HG03139 (cell line): ENCODE results near the gene HINT3.
A peak's percentile ranks its signal among the peaks of the same experiment; 100 is the strongest.
"Not testable (repeated sequence)": the region's sequence is repeated elsewhere in the genome, so short reads cannot be mapped to it uniquely, and the experiment has no call there.

Experiments
- ATAC-seq: cut with Tn5 transposase; IDR thresholded peaks from one replicate; pipeline ENCODE4 v1.9.1; 2021; ENCODE audit not compliant: unreplicated experiment

The HINT3 gene

DNA sequence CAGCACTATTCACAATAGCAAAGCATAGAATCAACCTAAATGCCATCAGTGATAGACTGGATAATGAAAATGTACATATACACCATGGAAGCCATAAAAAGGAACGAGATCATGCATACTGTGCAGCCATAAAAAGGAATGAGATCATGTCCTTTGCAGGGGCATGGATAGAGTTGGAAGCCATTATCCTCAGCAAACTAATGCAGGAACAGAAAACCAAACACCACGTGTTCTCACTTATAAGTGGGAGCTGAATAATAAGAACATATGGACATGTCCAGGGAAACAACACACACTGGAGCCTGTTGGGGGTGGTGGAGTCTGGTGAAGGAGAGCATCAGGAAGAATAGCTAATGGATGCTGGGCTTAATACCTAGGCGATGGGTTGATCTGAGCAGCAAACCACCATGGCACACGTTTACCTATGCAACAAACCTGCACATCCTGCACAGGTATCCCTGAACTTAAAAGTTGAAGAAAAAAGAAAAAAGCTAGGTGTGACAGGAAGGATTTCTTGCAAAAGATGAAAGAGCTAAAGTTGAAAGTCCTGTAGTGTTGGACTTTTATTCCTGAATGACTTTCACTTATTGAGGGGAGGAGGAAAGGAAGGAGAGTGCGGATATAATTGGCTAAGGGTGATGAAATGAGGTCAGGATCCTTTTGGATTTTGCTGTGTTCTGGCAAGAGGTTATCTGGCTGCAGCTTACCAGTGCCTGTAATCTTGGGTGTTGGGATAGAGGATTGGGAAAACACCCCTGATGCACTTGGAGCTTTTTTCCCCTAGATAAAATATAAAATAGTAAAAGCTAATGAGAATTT, 38.3 kb downstream of the HINT3 start:
- ATAC-seq, result no peak

DNA sequence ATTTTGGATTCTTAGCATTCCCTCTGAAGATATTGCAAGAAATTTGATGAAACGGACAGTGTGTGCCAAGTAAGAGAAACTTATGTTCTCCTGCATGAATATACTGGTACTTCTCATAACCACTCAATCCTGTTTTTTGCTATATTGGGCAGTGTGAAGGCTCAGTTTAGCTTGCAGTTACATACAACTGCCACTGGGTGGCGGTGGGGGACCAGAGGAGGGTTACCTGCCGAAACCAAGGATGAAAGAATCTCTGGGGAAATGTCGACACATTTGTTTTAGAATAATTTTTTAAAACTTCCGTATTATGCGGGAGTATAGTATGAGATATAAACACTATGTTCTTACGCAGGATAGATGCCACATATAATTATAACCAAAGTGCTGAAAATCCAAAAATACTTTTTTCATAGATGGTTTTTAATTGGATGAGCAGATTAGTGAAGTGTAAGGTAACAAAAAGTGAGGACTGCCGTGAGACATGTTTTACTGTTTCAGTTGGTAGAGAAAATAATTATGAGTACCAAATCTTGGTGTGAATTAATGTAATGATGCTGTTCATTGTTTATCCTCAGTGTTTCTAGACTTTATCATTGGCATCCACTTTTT, 39.5 kb downstream of the HINT3 start:
- ATAC-seq, result peak; percentile 92

DNA sequence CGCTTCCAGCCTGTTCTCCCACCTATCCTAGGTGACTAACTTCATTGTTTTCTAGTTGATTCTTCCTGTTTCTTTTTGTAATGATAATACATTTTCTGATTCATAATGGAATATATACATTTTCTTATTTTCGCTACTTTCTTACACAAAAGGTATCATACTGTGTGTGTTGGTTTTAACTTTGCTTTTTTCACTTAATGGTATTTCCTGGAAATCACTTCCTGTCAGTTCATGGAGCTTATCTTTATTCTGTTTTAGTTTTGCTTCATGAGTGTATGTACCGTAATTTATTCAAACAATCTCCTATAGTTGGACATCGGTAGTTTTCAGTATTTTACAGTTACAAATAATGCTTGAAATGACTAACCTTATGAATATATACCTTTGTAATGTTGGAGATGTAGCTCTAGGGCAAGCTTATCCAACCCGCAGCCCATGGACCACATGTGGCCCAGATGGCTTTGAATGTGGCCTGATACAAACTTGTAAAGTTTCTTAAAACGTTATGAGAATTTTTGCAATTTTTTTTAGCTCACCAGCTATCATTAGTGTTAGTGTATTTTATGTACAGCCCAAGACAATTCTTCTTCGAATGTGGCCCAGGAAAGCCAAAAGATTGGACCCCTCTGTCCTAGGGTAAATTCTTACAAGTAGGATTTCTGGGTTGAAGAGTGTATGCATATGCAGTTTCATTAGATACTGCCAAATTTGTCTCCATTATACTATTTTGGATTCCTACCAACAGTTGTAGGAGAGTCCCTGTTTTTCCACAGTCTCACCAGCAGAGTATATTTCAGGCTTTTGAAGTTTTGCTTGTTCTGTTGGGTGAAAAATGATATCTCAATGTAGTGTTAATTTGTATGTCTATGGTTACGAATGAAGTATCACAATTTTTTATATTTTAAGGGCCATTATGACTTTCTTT, 46.4 kb downstream of the HINT3 start:
- ATAC-seq, result no peak

DNA sequence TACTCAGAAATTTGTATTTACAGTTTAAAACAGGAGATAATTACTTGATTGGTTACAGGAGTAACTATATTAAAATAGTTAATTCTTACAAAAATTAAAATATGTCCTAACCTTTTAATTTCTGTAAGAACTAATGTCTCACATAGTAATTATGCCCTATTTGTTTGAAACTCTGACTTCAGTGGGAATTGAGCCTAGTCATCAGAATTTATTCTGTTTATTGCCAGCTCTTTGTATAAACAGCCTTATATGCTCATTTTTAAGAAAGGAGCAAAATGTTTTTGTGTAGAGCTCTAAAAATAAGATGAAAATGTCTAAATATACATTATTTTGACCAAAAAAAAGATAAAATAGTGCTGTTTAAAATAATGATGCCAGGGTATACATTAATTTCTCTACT, 51.2 kb downstream of the HINT3 start:
- ATAC-seq, result no peak

DNA sequence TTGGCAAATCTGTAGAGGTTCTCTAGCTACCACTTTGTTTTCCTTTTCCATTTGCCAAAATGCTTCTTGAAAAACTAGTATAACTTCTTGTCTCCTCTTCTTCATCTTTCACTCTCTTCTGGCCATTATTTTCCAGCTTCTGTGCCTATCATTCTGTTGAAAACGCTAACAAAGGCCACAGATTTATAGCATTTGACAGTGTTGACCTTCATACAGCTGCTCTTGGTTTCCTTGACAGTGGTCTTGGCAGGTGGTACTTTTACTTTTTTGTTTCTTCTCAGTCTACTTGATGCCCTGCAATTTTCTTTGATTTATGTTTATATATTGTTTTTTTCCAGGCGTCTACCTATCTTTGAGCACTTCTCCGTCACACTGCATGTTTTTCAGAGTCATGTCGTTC, 53.5 kb downstream of the HINT3 start:
- no peak for ATAC-seq

DNA sequence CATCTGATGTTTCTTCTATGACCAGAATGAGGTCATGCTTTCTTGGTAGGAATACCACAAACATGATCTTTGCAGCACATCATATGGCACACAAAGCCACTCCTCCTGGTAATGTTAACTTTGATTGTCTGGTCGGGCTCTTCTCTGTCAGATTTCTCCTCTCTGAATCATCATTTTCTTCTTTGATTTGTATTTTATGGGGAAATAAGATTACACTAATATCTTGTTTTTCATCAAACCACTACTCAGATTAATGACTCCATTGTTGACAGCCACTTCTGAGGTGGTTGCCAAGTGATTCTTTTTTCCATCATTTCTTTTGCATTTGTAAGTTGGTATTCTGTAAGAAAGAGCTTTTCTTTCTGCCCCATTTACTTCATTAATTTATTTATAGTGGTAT, 59.3 kb downstream of the HINT3 start:
- ATAC-seq, result no peak

DNA sequence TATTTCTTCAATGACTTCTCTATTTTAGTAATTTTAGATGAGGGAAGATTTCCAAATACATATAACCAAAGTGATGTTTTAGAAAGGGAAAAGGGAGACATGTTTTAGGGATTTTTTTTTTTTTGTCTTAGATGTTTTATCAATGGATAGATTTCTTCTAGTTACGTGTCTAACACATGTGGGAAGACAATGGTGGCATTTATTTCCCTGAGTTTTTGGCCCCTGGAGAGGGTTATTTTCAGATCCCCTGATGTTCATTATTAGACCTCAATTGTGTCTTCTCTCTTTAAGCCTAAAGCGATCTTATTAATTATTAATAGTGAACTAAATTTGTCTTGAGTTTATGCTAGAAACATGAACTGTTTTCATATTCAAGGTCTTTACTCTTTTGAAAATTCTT, 60.0 kb downstream of the HINT3 start:
- ATAC-seq, result no peak

DNA sequence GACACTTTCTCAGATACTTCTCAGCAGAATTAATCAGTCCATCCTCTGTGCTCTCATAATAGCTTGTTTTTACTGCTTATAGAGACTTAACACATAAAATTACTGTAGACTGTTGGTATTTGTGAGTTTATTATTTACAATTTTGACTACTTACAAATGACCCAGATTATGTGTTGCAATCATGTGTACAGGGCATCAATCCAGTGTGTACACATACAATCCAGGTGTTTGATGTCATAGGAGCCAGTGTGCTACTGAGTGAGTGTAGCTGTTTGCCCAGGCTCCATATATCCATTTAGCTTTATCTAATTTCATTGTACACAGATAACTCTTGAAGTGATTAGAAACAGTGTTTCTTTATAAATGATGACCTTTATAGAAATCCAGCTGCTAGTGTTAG, 61.1 kb downstream of the HINT3 start:
- ATAC-seq, result no peak

DNA sequence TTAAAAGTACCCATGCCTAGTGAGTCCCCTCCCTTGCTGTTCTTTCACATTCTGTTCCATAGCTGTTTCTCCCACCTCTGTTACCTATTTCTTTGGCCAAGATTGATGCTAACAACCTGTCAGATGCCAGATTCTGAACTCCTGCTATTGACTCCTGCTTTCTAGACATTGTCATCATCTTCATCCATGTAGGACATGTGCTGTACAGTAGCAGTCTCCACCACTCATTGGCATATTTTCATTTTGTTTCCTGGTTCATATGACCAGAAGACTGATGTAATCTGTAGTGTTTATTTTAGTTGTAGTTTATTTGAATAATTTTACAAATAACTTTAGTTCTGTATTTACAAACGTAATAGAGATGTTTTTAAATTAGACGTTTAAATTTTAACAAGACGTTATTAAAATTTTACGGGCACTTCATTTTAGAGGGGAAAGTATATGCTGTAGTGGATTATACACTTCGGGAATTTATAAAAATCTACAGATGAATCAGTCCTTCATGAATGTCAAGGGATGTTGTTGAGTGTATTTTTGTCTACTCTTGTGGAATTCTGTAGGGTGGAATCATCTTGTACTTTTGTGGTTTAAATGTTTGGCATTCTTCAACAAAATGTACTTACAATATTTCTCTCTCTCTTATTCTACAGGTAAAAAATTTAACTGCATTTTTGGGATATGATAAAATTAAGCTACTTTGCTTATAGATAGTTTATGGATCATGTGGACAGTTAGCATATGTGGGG, 63.9 kb downstream of the HINT3 start:
- no peak for ATAC-seq

DNA sequence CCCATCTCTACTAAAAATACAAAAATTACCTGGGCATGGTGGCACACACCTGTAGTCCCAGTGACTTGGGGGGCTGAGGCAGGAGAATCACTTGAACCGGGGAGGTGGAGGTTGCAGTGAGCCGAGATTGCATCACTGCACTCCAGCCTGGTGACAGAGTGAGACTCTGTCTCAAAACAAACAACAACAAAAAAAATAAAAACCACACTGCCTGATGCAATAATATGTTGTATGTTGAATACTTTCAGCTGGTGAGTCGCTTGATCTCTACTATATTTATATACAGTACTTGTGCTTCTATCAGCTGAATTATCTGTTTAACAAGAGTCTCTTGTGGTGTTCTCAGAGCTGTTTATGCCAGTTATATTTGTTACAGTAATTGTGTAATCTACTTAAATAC, 66.9 kb downstream of the HINT3 start:
- ATAC-seq, result not testable (repeated sequence)

DNA sequence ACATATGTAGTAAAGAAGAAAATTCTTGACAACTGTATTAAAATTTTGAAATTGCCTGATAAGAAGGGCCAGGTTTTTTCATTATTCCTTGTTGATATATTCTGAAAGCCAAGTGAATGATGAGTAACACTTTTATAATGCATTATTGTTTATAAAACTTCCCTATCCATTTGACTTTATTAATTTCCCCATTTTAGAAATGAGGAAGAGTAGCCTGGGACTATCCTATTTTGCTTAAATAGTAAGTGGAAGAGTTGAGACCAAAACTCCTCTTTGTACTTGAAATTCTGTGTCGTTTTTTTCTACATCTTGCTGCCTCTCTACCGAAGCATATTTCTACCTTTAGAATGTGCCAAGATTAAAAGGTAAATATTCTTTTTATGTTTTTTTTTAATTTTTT, 69.4 kb downstream of the HINT3 start:
- no peak for ATAC-seq

DNA sequence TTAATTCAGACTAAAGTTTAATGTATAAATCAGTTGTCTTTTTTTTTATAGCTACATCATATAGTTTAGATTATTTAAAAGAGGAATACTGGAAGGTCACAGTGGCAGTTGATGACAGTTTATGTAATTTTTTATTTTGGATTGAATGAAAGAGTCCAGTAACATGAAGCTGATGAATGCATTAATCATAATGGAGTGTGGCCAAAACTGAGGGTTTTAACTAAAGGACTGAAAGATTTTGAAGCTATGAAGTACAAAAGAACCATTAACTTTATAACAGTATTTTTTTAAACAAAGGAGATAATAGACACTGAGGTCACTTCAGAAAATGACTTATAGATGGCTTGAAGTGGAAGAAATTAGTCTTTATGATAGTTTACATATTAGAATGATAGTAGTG, 71.0 kb downstream of the HINT3 start:
- no peak for ATAC-seq
